ENCODE results near the gene NES.
A peak's percentile ranks its signal among the peaks of the same experiment; 100 is the strongest.
"Not testable (repeated sequence)": the region's sequence is repeated elsewhere in the genome, so short reads cannot be mapped to it uniquely, and the experiment has no call there.

The NES gene

GRCh38 chr1:156644146-156644545 lies 33.1 kb downstream of the NES start:
- no peak for DNase-seq

- peak; percentile 55 to 70 (median 66) for DNase-seq
Observed at GRCh38 chr1:156643778-156644092, 33.5 kb downstream of the NES start.

DNA sequence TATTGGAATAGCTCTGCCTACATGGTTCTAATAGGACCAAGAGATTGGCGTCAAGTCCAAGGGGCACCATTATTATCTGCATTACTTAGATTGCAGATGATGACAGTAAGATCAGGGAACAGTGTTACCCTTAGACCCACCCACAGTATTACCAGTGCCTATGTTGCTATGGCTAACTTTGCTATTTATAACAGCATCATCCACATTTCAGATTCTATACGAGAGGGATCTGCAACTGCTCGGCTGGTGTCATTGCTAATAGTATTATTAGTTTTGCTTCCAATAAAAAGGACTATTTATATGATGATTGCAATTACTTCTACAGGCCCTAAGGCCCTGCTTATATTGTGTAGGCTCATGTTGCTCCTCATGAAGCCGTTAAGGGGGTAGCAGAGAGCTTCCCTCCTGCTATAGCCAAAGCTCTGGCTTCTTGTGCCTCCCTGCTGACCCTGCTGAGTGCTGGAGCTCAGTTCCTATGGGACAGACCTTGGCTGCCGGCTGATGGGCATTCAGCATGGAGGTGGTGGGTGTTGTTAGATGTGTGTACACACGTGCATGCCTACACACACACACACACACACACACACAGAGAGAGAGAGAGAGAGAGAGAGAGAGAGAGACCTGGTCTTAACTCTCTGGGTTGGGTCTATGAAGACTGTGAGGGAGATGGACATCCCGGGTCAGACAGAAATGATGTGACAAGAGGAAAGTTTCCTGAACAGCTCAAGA lies 34.0 kb downstream of the NES start:
- DNase-seq, result no peak

GRCh38 chr1:156642265-156643048 lies 34.8 kb downstream of the NES start:
- DNase-seq, result no peak

DNA sequence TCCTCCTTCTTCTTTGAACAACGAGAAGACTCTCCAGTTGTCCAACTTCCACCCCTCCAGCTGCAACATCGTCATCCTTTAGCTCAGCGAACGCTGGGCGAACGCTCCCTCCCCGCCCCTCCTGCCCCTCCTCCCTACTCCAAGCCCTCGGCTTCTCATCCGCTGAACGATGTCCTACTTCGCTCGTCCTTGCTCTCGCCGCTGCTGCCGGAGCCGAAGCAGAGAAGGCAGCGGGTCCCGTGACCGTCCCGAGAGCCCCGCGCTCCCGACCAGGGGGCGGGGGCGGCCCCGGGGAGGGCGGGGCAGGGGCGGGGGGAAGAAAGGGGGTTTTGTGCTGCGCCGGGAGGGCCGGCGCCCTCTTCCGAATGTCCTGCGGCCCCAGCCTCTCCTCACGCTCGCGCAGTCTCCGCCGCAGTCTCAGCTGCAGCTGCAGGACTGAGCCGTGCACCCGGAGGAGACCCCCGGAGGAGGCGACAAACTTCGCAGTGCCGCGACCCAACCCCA lies 35.4 kb downstream of the NES start, which contains the start of gene BCAN:
Gene BCAN (plus strand): TSS at position 357 of the 504 bp plus-strand sequence. CDS start 3,938 bp downstream, outside the sequence.
- peak in 2 of 4 experiments; percentile 19 to 50 for DNase-seq

DNA sequence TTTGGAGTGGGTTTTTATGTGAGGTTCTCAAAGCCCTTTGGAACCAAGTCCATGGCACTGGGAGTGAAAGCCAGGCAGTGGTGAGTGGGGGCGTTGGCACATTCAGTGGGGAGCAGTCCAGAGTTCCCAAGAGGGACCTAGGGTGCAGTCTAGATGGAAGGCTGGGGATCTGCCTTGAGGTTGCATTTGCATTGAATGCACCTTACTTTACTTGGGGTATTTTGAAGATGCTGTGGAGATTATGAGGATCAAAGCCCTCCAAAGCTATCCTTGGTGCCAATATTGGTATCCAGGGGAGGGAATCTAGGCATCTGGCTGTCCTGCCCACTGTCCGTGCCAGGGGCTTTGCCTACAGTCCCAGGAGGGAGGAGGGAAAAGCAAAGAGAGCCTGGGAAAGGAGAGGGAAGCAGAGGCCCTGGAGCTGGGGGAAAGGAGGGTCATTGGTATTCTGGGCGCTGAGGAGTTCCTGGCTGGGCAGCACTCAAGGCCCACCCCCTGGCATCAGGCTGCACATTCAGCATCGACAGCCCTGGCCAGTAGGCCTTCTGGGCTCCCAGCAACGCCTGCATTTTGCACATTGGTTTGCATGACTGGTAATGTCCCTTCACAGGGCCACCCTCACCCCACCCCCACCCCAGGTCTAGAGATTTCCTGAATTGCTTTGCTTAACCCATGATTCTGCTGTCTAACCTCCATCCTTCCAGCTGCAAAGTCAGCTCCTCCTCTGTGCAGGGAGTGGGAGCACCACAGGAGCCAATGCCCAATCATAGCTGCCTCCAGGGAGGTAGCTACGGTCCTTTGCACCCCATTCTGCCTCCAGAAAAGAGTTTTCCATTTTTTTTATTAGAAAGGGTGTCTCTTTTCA lies 36.1 kb downstream of the NES start:
- DNase-seq, result no peak

- DNase-seq, result no peak
Observed at GRCh38 chr1:156639601-156640101, 37.6 kb downstream of the NES start.

DNA sequence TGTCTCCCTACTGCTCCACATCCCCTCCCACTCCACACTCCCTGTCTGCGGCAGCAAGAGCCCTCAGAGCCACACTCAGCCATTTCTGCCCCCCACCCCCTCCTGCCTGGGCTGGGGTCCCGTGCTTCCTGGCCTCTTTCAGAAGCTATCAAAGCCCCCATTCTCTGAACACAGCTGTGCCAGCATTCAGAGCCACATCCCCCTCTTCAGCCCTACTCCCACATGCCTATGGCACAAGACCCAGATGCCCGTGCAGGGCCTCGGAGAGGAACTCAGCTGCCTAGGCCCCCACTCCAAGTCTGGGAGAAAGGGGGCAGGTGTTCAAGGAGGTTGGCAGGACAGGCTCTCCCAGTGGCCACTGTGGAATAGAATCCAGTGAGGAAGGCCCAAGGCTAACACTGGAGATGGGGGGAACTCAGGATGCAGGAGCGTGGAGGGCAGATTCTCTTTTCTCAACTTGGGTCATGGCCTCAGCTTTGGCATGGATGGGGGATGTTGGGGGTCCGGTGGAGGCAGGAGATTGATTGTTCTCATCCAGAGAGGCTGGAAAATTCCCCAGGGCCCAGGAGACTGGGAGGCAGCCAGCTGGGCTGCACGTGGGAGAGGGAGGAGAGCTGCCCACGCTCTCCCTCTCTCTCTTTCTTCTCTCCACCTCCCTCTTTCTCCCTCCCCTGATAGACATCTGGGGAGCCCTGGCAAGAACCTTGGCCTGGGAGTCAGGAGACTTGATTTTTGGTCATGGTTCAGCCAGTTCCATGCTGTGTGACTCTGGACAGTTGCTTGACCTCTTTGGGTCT lies 38.8 kb downstream of the NES start:
- DNase-seq, result no peak

DNA sequence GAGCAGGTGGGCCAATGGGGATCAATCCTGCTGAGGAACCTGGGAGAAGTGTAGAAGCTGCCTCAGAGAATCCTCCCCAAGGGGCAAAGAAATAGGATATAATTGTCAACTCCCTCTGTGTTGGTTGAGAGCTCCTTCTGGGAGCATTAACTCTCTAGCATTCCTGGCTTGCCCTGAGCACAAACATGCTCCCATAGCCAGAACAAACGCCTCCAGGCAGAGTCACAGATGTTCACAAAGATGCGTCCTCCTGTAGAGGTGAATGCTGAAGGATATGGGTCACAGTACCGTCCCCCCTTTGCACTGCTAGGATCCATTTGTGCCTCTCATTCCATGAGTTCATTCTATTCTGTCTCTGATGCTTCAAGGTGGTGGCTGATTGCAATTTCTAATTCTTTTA lies 44.9 kb downstream of the NES start:
- no peak for DNase-seq

- DNase-seq, result not testable (repeated sequence)
Observed at GRCh38 chr1:156631152-156631551, 46.1 kb downstream of the NES start.

DNA sequence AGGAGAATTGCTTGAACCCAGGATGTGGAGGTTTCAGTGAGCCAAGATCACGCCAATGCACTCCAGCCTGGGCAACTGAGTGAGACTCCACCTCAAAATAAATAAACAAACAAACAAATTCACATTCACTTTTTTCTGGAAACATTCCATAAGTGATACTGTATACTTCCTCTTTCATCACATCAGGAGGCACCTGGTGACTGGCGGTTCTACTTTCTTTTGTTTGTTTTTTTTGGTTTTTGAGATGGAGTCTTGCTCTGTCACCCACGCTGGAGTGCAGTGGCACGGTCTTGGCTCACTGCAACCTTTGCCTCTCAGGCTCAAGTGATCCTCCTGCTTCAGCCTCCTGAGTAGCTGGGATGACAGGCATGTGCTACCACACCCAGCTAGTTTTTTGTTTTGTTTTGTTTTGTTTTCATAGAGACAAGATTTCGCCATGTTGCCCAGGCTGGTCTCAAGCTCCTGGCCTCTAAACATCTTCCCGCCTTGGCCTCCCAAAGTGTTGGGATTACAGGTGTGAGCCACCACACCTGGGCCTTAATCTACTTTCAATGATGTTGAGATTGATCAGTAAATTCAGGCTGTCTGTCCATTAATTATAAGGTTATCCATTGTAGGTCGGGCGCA lies 47.3 kb downstream of the NES start:
- no peak for DNase-seq

- DNase-seq, result peak; percentile 63 to 76 (median 72)
Observed at GRCh38 chr1:156627313-156627880, 49.8 kb downstream of the NES start.

DNA sequence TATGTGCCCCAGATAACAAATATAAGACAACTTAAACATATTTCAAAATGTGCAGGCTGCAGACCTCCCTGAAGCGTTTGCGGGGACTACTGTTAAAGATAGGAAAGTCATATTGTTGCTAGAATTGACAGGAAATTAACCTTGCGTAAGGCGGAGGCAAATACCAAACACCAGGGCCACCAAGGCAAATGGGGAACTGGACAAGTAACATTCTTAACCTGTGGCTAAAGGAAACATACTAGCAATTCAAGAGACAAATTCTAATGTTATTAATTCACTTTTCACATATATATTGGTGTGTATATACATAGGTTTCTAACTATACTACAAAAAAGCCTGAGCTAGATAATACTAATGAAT lies 51.1 kb downstream of the NES start:
- no peak for DNase-seq

GRCh38 chr1:156625436-156626078 lies 51.6 kb downstream of the NES start:
- DNase-seq, result peak; percentile 63 to 85 (median 76)

DNA sequence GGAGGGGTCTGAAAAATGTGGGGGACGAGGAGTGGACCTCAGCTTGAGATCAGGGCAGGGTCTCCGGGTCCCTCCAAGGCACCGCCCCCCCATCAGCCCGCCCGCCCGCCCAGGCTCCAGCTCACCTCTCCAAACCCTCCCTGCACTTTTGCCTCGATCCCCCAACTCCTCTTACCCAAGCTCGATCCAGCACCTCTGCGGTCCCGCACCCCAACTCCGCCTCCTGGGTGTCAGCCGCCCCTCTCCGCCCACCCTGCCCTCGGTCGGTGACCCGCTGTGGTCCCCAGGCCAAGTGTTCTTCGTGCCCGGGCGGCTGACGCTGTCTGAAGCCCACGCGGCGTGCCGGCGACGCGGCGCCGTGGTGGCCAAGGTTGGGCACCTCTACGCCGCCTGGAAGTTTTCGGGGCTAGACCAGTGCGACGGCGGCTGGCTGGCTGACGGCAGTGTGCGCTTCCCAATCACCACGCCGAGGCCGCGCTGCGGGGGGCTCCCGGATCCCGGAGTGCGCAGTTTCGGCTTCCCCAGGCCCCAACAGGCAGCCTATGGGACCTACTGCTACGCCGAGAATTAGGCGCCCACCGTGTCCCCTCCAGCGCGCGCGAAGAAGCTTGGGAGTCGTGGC lies 52.3 kb downstream of the NES start:
- peak in 2 of 4 experiments; percentile 10 to 20 for DNase-seq

- peak; percentile 53 to 82 (median 64) for DNase-seq
Observed at GRCh38 chr1:156623946-156624813, 53.0 kb downstream of the NES start.

- DNase-seq, result no peak
Observed at GRCh38 chr1:156622581-156623297, 54.5 kb downstream of the NES start.

GRCh38 chr1:156619582-156619955 lies 57.6 kb downstream of the NES start:
- no peak for DNase-seq
